GM18508 (cell line): ENCODE data around the gene PLXND1.
"Not testable (repeated sequence)": the region's sequence is repeated elsewhere in the genome, so short reads cannot be mapped to it uniquely, and the experiment has no call there.

Source experiments
- ATAC-seq: cut with Tn5 transposase; IDR thresholded peaks from one replicate; pipeline ENCODE4 v1.9.1; 2021; ENCODE audit warnings: moderate number of reproducible peaks; ENCODE audit not compliant: insufficient read depth, unreplicated experiment

The PLXND1 gene

GRCh38 chr3:129532261-129532660 is 74.2 kb downstream of the PLXND1 start:
- no peak for ATAC-seq

- no peak for ATAC-seq
These were observed 74.8 kb downstream of the PLXND1 start for GRCh38 chr3:129531699-129532098.

GRCh38 chr3:129530821-129531220 is 75.7 kb downstream of the PLXND1 start:
- ATAC-seq: no peak

GRCh38 chr3:129530251-129530791 is 76.2 kb downstream of the PLXND1 start:
- no peak for ATAC-seq

GRCh38 chr3:129529436-129530210 is 76.9 kb downstream of the PLXND1 start:
- ATAC-seq: no peak

- no peak for ATAC-seq
These were observed 77.8 kb downstream of the PLXND1 start, which contains the start of gene RHO for GRCh38 chr3:129528589-129529100. Gene RHO, plus strand, starts transcription at chr3:129528639. Its CDS starts 95 bp downstream, at chr3:129528734.

GRCh38 chr3:129527262-129527661 is 79.2 kb downstream of the PLXND1 start:
- ATAC-seq: no peak

- ATAC-seq: peak; percentile 86
These were observed 80.2 kb downstream of the PLXND1 start for GRCh38 chr3:129526121-129526900.

GRCh38 chr3:129525341-129525968 is 81.0 kb downstream of the PLXND1 start:
- ATAC-seq: no peak

GRCh38 chr3:129524081-129524480 is 82.4 kb downstream of the PLXND1 start:
- ATAC-seq: no peak

GRCh38 chr3:129522953-129523352 is 83.5 kb downstream of the PLXND1 start:
- ATAC-seq: no peak

- ATAC-seq: no peak
These were observed 84.9 kb downstream of the PLXND1 start for GRCh38 chr3:129521611-129522010.

- no peak for ATAC-seq
These were observed 85.5 kb downstream of the PLXND1 start for GRCh38 chr3:129520960-129521359.

GRCh38 chr3:129519896-129520715 is 86.4 kb downstream of the PLXND1 start:
- ATAC-seq: no peak

GRCh38 chr3:129519449-129519848 is 87.0 kb downstream of the PLXND1 start:
- no peak for ATAC-seq

GRCh38 chr3:129518581-129518980 is 87.9 kb downstream of the PLXND1 start:
- no peak for ATAC-seq

- no peak for ATAC-seq
These were observed 88.4 kb downstream of the PLXND1 start for GRCh38 chr3:129518038-129518561.

GRCh38 chr3:129517516-129517915 is 89.0 kb downstream of the PLXND1 start:
- no peak for ATAC-seq

GRCh38 chr3:129515821-129516432 is 90.5 kb downstream of the PLXND1 start:
- not testable (repeated sequence) for ATAC-seq
